GM04504 (cell line): ENCODE measurements around the gene TMCO6.
"Not testable (repeated sequence)": the region's sequence is repeated elsewhere in the genome, so short reads cannot be mapped to it uniquely, and the experiment has no call there.

Experiments used
- DNase-seq: peaks from one replicate; pipeline ENCODE4 v3.0.0-alpha.2; 2012; ENCODE audit warnings: low read depth

Gene TMCO6

GRCh38 chr5:140639148-140639981, at the start of gene TMCO6:
TMCO6 (plus strand) TSS chr5:140639451; CDS start chr5:140639528, 77 bp downstream.
- peak; percentile 92 for DNase-seq

GRCh38 chr5:140590861-140591260, 48.4 kb upstream of the TMCO6 start:
- DNase-seq = no peak

- DNase-seq = no peak
These were observed 47.4 kb upstream of the TMCO6 start for GRCh38 chr5:140591747-140592372.

GRCh38 chr5:140593070-140593469, 46.2 kb upstream of the TMCO6 start:
- DNase-seq = not testable (repeated sequence)

- no peak for DNase-seq
These were observed 45.1 kb upstream of the TMCO6 start for GRCh38 chr5:140594169-140594568.

- no peak for DNase-seq
These were observed 43.5 kb upstream of the TMCO6 start for GRCh38 chr5:140595538-140596300.

- no peak for DNase-seq
These were observed 42.9 kb upstream of the TMCO6 start for GRCh38 chr5:140596321-140596741.

- DNase-seq = no peak
These were observed 40.4 kb upstream of the TMCO6 start for GRCh38 chr5:140598836-140599235.

- DNase-seq = no peak
These were observed 39.2 kb upstream of the TMCO6 start for GRCh38 chr5:140600096-140600495.

GRCh38 chr5:140602147-140602546, 37.1 kb upstream of the TMCO6 start:
- no peak for DNase-seq

- DNase-seq = not testable (repeated sequence)
These were observed 35.9 kb upstream of the TMCO6 start for GRCh38 chr5:140603446-140603698.

- no peak for DNase-seq
These were observed 35.5 kb upstream of the TMCO6 start for GRCh38 chr5:140603734-140604133.

- no peak for DNase-seq
These were observed 33.4 kb upstream of the TMCO6 start for GRCh38 chr5:140605879-140606278.

- no peak for DNase-seq
These were observed 32.2 kb upstream of the TMCO6 start for GRCh38 chr5:140607031-140607430.

GRCh38 chr5:140608722-140609121, 30.5 kb upstream of the TMCO6 start:
- no peak for DNase-seq

- no peak for DNase-seq
These were observed 30.1 kb upstream of the TMCO6 start for GRCh38 chr5:140609126-140609525.

- DNase-seq = no peak
These were observed 28.2 kb upstream of the TMCO6 start for GRCh38 chr5:140611020-140611521.

GRCh38 chr5:140622301-140622700, 16.9 kb upstream of the TMCO6 start:
- no peak for DNase-seq

- DNase-seq = not testable (repeated sequence)
These were observed 16.2 kb upstream of the TMCO6 start for GRCh38 chr5:140623061-140623460.

- DNase-seq = not testable (repeated sequence)
These were observed 14.4 kb upstream of the TMCO6 start for GRCh38 chr5:140624886-140625285.

GRCh38 chr5:140627972-140628371, 11.3 kb upstream of the TMCO6 start:
- DNase-seq = no peak

GRCh38 chr5:140628711-140629110, 10.5 kb upstream of the TMCO6 start:
- no peak for DNase-seq
